Urothelium cell line (cell line): ENCODE measurements around the gene FAM181A.

Experiments
- DNase-seq: peaks from one replicate; pipeline ENCODE4 v3.0.0; 2011; ENCODE audit warnings: low spot score, mixed read lengths
- FAIRE-seq: peaks from 2 replicates; lab custom pipeline; 2011; peaks lifted over from hg19 to GRCh38; lab: Jason Lieb, UNC

FAM181A gene

GRCh38 chr14:93977171-93977570, 50.0 kb downstream of the FAM181A start:
- DNase-seq (no peak), FAIRE-seq (no peak)

- FAIRE-seq (no peak), DNase-seq (no peak)
Measured at GRCh38 chr14:93977790-93978581, 50.8 kb downstream of the FAM181A start.

GRCh38 chr14:93978735-93979134, 51.6 kb downstream of the FAM181A start:
- FAIRE-seq = no peak
- no peak for DNase-seq
